Measurements from ENCODE around the gene NOP9. TPM values are rescaled to one million over a fixed set of nuclear protein-coding genes. Genes with fewer than 3 reads are reported as not detected.

NOP9 gene
- total RNA-seq, 1 donor from 2014 or later = 31.3 TPM

DNA sequence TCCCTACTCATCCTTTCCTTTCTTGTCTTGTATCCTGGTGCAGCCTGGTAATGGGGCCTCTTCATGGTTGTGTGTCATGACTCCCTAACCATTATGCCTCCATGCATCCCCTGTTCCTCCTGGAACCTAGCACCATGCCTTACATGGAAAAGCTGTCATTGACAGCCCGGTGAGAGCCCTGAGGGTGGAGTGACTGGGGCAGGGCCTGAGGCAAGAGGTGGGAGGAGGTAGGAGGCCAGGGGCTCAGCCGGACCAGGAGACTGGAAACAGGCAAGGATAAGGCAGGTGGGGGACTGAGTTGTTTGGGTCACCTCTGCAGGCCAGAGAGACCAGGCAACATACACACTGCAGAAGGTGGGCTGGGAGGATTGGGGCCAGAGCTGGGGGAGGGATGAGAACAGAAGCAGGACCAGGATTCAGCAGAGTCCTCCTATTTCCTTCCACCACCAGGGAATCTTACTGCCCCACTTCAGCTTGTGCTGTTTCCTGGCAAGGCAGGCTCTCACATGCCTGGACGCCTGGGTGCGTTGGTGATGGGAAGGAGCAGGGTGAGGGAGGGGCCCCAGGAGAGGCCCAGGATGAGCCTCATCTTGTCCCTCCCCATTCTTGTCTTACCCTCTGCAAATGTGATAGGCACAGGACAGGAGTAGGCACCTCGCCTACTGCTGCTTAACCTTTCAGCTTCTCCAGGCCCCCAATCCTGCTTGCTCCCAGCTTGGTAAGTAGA is 10.1 kb downstream of the NOP9 start, which contains the start of gene LTB4R2:
Gene LTB4R2 (plus strand): TSS at position 603 of the 727 bp plus-strand sequence. CDS start 525 bp downstream, outside the sequence.
- no peak for DNase-seq (ENCODE audit: low read depth, low spot score)

DNA sequence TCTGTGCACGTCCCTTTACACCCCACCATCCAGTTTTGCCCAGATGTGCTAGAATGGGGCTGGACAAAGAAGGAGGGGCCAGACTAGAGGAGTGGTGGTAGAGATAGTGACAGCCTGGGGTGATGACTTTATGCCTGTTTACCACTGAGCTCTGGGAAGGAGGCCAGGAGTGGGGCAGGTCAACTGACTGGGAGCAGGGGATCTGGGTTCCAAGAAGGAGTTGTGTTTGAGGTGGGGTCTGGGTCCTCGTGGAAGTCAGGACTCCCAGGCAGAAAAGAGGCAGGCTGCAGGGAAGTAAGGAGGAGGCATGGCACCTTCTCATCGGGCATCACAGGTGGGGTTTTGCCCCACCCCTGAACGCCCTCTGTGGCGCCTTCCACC is 10.6 kb downstream of the NOP9 start:
- no peak for DNase-seq (ENCODE audit: low read depth, low spot score)

DNA sequence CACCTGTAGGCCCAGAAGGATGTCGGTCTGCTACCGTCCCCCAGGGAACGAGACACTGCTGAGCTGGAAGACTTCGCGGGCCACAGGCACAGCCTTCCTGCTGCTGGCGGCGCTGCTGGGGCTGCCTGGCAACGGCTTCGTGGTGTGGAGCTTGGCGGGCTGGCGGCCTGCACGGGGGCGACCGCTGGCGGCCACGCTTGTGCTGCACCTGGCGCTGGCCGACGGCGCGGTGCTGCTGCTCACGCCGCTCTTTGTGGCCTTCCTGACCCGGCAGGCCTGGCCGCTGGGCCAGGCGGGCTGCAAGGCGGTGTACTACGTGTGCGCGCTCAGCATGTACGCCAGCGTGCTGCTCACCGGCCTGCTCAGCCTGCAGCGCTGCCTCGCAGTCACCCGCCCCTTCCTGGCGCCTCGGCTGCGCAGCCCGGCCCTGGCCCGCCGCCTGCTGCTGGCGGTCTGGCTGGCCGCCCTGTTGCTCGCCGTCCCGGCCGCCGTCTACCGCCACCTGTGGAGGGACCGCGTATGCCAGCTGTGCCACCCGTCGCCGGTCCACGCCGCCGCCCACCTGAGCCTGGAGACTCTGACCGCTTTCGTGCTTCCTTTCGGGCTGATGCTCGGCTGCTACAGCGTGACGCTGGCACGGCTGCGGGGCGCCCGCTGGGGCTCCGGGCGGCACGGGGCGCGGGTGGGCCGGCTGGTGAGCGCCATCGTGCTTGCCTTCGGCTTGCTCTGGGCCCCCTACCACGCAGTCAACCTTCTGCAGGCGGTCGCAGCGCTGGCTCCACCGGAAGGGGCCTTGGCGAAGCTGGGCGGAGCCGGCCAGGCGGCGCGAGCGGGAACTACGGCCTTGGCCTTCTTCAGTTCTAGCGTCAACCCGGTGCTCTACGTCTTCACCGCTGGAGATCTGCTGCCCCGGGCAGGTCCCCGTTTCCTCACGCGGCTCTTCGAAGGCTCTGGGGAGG is 11.3 kb downstream of the NOP9 start, which contains the start of gene LTB4R:
Gene LTB4R (plus strand): TSS at position 857 of the 959 bp plus-strand sequence. CDS start 4,150 bp downstream, outside the sequence.
- DNase-seq (ENCODE audit: low read depth, low spot score) = peak; percentile 53

DNA sequence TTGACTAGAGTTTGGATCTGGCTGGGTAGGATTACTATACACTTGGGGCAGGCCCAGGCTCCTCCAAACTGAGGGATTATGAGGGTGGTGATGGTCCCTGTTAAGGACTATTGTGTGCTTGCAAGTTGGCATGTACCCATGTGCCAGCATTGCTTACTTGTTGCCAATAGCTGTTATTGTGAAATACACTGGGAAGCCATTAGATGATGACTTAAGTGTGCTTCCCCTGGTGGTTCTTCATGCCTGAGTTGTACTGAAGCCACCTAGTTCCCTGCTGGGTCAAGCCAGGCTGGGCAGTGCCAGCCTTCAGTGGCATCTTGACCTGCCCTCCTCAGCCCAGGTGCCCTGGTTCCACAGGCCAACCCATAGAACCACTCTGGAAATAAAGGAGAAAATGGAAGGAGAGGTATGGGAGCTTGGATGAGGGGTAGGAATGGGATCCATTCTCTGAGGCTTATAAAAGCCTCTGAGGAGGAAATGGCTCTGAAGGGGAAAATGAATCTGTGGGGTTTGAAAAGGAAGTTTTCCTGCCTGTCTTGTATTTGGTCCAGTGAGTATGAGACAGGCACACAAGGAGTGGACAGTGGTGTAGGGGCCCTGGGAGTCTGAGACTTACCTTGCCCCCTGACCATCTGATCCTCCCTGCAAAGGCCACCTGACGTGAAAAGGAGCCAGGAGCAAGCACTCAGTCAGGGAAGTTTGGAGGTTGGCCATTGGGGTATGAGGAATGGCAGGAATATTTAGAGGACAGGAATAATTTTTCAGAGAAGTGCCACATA is 12.4 kb downstream of the NOP9 start:
- DNase-seq (ENCODE audit: low read depth, low spot score) = no peak

DNA sequence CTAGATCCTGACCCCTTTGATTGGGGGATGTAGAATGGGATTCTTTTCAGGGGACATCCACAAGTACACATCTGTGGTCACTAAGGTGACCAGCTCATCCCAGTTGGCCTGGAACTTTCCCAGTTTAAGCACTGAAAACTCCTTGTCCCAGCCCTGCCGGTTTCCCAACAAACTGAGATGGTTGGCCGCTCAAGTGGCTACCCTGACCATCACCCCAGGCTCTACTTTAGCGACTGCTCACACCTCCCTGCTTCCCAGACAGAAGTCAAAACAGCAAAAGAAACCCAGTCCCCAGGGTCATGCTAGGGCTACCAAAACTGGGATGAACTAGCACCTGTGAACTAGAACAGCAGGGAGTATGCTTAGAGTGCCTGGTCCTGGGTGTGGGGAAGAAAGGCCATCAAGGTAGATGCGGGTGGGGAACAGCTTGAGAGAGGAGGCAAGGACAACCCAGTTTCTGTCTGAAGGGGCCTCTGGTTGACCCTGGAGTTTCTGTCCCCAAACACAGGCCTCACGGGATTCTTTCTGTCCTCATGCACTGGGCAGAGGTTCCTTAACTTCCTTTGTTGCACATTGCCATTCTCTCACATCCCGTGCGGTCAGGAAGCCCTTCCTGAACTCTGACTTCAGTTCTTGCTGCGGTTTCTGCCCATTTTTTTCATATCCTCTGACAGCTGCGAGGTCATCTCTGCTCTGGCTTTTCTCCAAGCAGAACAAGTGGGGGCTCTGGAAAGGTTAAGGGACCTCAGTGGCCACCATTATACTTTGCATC is 13.3 kb downstream of the NOP9 start:
- peak; percentile 63 for DNase-seq (ENCODE audit: low read depth, low spot score)

DNA sequence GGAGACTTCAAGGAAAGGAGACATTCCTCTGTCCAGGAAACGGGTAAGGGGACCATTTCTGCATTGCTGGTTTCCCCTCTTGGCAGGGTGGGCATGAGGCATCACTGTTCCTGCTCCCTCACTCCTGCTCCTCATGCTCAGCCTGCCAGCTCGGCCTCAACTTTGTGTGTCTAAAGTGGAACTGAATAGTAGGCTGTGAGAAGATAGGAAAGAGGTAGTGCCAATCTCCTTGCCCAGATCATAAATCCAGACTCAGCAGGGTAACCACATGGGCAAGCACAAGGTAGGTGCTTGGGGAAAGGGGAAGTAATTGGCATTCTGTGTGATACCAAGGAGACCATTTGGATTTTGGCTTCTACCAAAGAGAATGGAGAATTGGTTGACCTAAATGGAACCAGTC is 14.3 kb downstream of the NOP9 start:
- DNase-seq (ENCODE audit: low read depth, low spot score) = no peak

DNA sequence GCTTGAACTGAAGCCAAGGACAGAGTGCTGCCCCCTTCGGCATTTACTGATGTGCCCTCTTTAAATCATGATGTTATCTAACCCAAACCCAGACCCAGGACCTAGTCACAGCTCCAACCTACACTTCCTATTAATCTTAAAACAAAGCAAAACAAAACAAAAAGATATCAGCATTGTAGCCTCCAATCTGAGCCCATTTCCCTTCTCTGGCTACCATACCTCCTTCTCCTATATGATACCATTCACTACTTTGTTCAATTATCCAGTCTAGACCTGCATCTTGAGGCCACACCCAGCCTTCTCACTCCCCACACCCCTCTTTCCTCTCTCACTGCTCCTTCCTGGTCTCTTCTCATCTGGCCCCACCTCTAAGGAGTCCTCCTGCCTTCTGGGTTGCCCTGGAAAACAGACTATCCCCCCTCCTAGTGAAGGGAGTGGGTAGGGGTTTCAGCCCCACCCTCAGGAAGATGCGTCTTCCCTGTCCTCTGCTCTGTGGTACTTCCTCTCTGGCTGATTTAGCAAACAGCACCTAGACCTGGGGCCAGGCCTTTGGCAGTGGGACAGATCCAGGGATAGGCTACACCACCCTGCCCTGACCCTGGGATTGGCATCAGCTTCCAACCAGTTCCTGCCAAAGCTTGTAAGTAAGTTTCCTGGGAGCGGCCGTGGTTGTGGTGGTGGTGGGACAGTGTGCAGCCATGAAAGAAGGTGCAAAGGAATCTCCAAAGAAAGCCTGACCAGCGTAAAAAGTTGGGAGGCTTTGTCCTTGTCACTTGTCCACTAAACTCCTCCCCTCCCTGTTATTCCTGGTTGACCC is 14.9 kb downstream of the NOP9 start:
- no peak for DNase-seq (ENCODE audit: low read depth, low spot score)

DNA sequence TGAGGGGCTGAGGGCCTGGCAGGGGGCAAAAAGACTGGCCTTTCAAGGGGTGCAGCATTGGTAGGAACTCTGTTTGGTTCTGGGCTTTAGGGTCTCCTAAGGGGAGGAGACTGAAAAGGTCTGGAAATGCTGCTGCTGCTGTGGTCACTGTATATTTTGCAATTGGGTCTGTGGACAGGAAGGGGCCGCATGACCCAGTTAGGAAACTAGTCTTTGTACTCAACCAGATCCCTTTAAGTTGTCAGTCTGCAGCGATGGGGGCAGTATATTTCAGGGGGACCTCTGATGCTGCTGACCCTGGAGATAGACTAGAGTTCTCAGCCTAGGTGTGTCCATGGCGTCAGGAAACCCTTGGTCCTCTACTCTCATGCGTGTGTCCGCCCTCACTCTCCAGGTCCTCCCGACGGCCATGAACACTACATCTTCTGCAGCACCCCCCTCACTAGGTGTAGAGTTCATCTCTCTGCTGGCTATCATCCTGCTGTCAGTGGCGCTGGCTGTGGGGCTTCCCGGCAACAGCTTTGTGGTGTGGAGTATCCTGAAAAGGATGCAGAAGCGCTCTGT is 15.7 kb downstream of the NOP9 start:
- DNase-seq (ENCODE audit: low read depth, low spot score) = no peak

DNA sequence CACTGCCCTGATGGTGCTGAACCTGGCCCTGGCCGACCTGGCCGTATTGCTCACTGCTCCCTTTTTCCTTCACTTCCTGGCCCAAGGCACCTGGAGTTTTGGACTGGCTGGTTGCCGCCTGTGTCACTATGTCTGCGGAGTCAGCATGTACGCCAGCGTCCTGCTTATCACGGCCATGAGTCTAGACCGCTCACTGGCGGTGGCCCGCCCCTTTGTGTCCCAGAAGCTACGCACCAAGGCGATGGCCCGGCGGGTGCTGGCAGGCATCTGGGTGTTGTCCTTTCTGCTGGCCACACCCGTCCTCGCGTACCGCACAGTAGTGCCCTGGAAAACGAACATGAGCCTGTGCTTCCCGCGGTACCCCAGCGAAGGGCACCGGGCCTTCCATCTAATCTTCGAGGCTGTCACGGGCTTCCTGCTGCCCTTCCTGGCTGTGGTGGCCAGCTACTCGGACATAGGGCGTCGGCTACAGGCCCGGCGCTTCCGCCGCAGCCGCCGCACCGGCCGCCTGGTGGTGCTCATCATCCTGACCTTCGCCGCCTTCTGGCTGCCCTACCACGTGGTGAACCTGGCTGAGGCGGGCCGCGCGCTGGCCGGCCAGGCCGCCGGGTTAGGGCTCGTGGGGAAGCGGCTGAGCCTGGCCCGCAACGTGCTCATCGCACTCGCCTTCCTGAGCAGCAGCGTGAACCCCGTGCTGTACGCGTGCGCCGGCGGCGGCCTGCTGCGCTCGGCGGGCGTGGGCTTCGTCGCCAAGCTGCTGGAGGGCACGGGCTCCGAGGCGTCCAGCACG is 16.4 kb downstream of the NOP9 start:
- DNase-seq (ENCODE audit: low read depth, low spot score) = no peak

DNA sequence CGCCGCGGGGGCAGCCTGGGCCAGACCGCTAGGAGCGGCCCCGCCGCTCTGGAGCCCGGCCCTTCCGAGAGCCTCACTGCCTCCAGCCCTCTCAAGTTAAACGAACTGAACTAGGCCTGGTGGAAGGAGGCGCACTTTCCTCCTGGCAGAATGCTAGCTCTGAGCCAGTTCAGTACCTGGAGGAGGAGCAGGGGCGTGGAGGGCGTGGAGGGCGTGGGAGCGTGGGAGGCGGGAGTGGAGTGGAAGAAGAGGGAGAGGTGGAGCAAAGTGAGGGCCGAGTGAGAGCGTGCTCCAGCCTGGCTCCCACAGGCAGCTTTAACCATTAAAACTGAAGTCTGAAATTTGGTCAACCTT is 16.9 kb downstream of the NOP9 start:
- DNase-seq (ENCODE audit: low read depth, low spot score) = no peak

DNA sequence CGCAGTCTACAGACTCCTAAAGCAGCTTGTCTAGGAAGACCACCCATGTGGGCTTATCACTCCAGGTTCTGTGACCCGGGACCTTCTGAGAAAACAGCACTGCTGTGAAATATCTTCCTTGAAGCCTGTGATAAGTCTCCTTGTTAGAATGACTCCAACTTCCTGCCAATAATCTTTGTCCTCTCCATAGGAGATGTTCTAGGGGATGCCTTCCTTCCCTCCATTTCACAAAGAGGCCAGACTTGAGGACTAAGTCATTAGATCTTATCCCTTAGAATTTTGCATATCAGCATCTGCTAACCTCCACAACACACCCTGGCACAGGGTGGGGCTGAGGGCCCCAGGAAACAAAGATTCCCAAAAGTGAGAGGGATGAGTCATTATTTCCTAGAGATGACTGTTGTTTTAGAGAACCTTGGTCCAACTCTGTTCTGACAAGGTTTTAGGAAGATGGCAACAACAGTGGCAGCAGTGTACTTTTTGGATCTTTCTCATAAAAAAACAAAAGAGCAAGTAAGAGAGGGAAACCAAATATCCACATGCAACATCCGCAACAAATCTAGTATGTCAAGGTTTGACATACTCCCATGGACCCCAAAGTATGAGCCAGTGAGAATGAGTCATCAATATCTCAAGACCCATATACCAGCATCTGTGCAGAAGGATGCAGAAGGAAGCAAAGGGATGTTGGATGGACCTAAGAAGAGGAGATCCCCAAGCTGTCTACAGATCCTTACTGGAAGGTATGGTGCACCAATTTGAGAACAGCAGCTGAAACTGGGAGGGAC is 17.7 kb downstream of the NOP9 start:
- no peak for DNase-seq (ENCODE audit: low read depth, low spot score)

DNA sequence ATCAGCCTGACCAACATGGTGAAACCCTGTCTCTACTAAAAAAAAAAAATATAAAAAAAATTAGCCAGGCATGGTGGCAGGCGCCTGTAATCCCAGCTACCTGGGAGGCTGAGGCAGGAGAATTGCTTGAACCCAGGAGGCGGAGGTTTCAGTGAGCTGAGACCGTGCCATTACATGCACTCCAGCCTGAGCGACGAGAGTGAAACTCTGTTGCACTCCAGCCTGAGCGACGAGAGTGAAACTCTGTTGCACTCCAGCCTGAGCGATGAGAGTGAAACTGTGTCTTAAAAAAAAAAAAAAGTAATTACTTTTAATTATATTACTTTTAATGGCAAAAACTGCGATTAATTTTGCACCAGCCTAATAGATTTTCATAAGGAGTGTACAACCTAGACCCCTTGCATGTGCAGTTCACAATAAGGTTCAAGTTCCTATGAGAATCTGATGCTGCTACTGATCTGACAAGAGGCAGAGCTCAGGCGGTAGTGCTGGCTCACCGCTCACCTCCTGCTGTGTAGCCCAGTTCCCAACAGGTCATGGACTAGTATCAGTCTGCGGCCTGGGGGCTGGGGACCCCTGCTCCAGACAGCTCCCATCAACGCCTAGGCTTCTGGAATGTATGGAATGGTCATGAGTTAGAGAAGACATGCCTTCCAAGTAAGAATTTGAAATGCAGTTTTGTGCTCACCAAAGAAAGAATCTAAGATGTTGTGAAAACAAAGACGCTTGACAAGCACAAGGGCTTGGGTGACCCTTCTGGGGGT is 21.7 kb downstream of the NOP9 start:
- DNase-seq (ENCODE audit: low read depth, low spot score) = no peak

DNA sequence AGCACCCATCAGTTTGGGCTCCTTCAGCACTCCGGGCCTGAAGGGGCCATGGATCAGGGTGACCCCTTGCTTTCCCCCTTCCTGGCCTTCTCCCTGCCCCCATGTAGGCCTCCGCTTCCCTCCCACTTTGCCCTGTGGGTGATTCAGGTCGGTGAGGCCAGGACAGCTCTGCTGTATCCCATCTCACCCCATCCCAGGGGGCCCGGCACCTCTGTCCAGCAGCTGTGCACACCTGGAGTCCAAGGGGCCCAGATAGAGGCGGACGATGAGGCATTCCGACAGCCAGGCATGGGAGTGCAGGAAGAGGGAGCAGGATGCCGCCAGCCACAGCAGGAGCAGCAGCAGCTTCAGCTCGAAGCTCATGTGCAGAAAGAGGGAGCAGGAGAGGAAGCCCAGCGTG is 23.0 kb downstream of the NOP9 start:
- no peak for DNase-seq (ENCODE audit: low read depth, low spot score)

DNA sequence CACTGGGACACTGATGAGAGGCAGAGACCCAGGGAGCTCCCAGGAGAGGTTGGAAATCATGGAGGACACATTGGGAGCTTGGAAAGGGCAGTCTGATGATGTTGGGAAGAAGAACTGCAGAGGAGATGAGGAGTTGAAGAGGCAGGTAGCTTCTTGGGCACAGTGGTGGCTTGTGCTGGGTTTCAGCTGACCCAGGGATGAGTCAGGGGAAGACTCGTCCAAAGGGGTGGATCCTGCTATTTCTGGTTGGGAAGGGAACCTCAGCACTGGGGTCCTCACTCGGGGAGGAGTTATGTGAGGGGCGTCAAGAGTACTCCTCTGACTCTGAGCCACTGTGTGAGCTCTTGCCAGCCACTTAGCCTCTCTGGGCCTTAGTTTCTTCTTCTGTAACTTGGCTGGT is 23.7 kb downstream of the NOP9 start:
- no peak for DNase-seq (ENCODE audit: low read depth, low spot score)

DNA sequence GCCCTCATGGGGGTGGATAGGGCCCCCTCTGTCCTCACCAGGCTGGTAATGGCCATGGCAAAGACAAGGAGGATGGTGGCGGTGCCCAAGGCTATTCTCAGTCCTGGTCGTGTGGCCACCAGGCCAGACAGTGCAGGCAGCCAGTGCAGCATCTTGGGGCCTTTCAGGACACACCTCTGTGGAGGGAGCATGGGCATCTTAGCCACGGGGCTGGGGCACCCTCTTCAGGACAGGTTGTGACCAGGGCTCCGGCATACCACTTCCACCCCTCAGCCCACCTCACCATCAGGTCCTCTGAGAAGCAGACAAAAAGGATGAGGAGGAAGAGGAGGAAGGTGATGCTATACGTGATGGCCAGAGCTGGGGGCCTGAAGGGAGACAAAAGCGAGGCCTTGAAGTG is 24.4 kb downstream of the NOP9 start:
- DNase-seq (ENCODE audit: low read depth, low spot score) = no peak

DNA sequence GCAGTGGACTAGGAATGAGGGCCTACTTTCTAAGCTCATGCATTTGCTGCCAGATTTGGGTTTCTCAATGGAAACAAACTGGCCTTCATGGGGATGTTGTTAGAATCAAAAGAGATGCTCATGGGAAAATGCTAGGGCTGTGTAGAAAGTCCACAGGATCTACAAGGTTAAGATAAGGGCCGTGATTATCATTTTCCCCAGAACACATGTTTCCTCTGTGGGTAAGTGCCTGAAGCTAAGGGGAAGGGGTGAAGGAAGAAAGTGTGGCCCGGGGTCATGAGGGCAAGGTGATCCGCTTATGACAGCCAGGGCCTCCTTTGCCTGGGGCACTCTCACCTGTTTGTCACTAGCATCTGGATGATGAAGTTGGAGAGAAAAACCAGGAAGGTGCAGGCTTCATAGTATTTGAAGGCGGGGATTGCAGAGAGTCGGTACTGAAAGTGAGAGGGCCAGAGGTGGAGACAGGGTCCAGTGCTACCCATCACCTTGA is 25.4 kb downstream of the NOP9 start:
- DNase-seq (ENCODE audit: low read depth, low spot score) = no peak

DNA sequence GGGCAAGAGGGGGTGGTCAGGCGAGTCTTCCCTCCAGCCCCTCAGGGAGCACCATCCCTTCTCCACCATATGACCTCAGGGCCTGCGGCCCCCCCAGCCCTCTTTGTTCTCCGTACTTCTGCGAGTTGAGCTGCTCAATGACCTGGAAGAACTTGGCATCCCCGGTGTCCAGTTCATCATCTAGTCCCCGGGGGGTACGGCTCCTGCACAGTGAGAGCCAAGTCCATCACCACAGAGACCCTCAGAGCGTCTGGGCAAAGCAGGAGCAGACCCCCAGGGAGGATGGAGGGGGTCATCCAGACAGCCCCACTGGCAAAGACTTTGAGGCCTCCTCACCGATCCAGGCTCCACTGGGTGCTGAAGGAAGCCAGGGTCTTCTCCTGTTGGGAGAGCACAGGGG is 26.3 kb downstream of the NOP9 start:
- DNase-seq (ENCODE audit: low read depth, low spot score) = no peak

All from pulmonary artery endothelial cell (primary cell).